ENCODE results near the gene HGS. TPM values are rescaled to one million over a fixed set of nuclear protein-coding genes. Genes with fewer than 3 reads are reported as not detected.

The HGS gene
- total RNA-seq, 2 experiments from 2014 or later, result 121 to 128 TPM

GRCh38 chr17:81647640-81648012 is 36.2 kb upstream of the HGS start:
- H3K27ac Mint-ChIP-seq, result no peak overlapping the region
- ChIA-PET CTCF (interaction anchor here (0.6 to 2.9 kb wide), 2 partner anchors 9 to 16 kb away, joined by 4 to 11 read pairs; partner anchors contain the start of gene PDE6G), POLR2A (no interaction called here)
- no peaks in the 10 kb centered on the region for H3K36me3 Mint-ChIP-seq (ENCODE audit: low read depth)
- no peak overlapping the region for H3K4me3 Mint-ChIP-seq
- DNase-seq, result no peak
- H3K27me3 Mint-ChIP-seq, result peaks cover 26% of the 10 kb centered on the region
- peaks cover 5% of the 10 kb centered on the region for H3K4me1 Mint-ChIP-seq
- H3K9me3 Mint-ChIP-seq, result peaks cover 3% of the 10 kb centered on the region

- Mint-ChIP-seq H3K4me1 (peaks cover 11% of the 10 kb centered on the region), H3K36me3 (ENCODE audit: low read depth) (no peaks in the 10 kb centered on the region), H3K9me3 (peaks cover 3% of the 10 kb centered on the region), H3K27ac (no peak overlapping the region), H3K27me3 (peaks cover 26% of the 10 kb centered on the region), H3K4me3 (no peak overlapping the region)
- CTCF ChIA-PET, result interaction anchor here (2.9 kb wide), 1 partner anchor 8 kb away, joined by 11 read pairs; the partner anchor contains the start of gene PDE6G
- DNase-seq, result no peak
- POLR2A ChIA-PET, result no interaction called here
Measured at GRCh38 chr17:81648013-81648706, 35.7 kb upstream of the HGS start.

- H3K4me1 Mint-ChIP-seq, result peaks cover 16% of the 10 kb centered on the region
- CTCF ChIA-PET, result interaction anchor here (2.9 kb wide), 1 partner anchor 8 kb away, joined by 11 read pairs; the partner anchor contains the start of gene PDE6G
- H3K36me3 Mint-ChIP-seq (ENCODE audit: low read depth), result no peaks in the 10 kb centered on the region
- H3K27me3 Mint-ChIP-seq, result peaks cover 26% of the 10 kb centered on the region
- H3K9me3 Mint-ChIP-seq, result peaks cover 3% of the 10 kb centered on the region
- H3K4me3 Mint-ChIP-seq, result no peak overlapping the region
- POLR2A ChIA-PET, result no interaction called here
- DNase-seq, result no peak
- H3K27ac Mint-ChIP-seq, result no peak overlapping the region
Measured at GRCh38 chr17:81648707-81649085, 35.1 kb upstream of the HGS start.

- peaks cover 26% of the 10 kb centered on the region for H3K27me3 Mint-ChIP-seq
- DNase-seq, result no peak
- H3K27ac Mint-ChIP-seq, result no peak overlapping the region
- CTCF ChIA-PET, result interaction anchor here (1.1 to 1.9 kb wide), 2 partner anchors 9 kb away, joined by 3 to 5 read pairs; no protein-coding TSS in a partner anchor
- peaks cover 3% of the 10 kb centered on the region for H3K9me3 Mint-ChIP-seq
- peaks cover 24% of the 10 kb centered on the region for H3K4me1 Mint-ChIP-seq
- H3K36me3 Mint-ChIP-seq (ENCODE audit: low read depth), result no peaks in the 10 kb centered on the region
- POLR2A ChIA-PET, result no interaction called here
- H3K4me3 Mint-ChIP-seq, result no peak overlapping the region
Measured at GRCh38 chr17:81650951-81651350, 32.9 kb upstream of the HGS start.

GRCh38 chr17:81651692-81652091 is 32.1 kb upstream of the HGS start:
- DNase-seq, result no peak
- ChIA-PET CTCF (interaction anchor here (1.9 kb wide), 1 partner anchor 9 kb away, joined by 5 read pairs; no protein-coding TSS in a partner anchor), POLR2A (no interaction called here)
- H3K4me1 Mint-ChIP-seq, result peaks cover 27% of the 10 kb centered on the region
- no peak overlapping the region for H3K27ac Mint-ChIP-seq
- no peaks in the 10 kb centered on the region for H3K36me3 Mint-ChIP-seq (ENCODE audit: low read depth)
- peaks cover 25% of the 10 kb centered on the region for H3K27me3 Mint-ChIP-seq
- H3K4me3 Mint-ChIP-seq, result peak overlapping the region; percentile 3
- H3K9me3 Mint-ChIP-seq, result peaks cover 3% of the 10 kb centered on the region

- H3K36me3 Mint-ChIP-seq (ENCODE audit: low read depth), result no peaks in the 10 kb centered on the region
- H3K4me1 Mint-ChIP-seq, result peaks cover 35% of the 10 kb centered on the region
- peak overlapping the region; percentile 92 for H3K27ac Mint-ChIP-seq
- peaks cover 13% of the 10 kb centered on the region for H3K27me3 Mint-ChIP-seq
- peaks cover 3% of the 10 kb centered on the region for H3K9me3 Mint-ChIP-seq
- ChIA-PET CTCF (interaction anchor here (0.6 kb wide), 1 partner anchor 785 kb away, joined by 3 read pairs; no protein-coding TSS in a partner anchor), POLR2A (no interaction called here)
- peak; percentile 44 for DNase-seq
- peak overlapping the region; percentile 78 for H3K4me3 Mint-ChIP-seq
Measured at GRCh38 chr17:81652906-81653771, 30.7 kb upstream of the HGS start.

- H3K27me3 Mint-ChIP-seq, result no peaks in the 10 kb centered on the region
Measured at GRCh38 chr17:81655378-81656117, 28.3 kb upstream of the HGS start.

GRCh38 chr17:81656118-81656743 is 27.6 kb upstream of the HGS start, which contains the start of gene PDE6G:
Gene PDE6G (minus strand): TSS chr17:81656542. CDS start chr17:81653305, 3,237 bp downstream.
- Mint-ChIP-seq H3K27ac (peak within 1 kb of the TSS; percentile 85), H3K27me3 (no peaks in the 10 kb centered on the region), H3K4me1 (peaks cover 35% of the 10 kb centered on the region), H3K4me3 (no peak within 1 kb of the TSS), H3K9me3 (no peaks in the 10 kb centered on the region), H3K36me3 (ENCODE audit: low read depth) (no peaks in the 10 kb centered on the region)
- no peak for DNase-seq
- ChIA-PET POLR2A (no interaction called here), CTCF (interaction anchor here (2.5 kb wide), 1 partner anchor 9 kb away, joined by 11 read pairs; no protein-coding TSS in a partner anchor)

More at GRCh38 chr17:81655378-81656117, 28.3 kb upstream of the HGS start:
- Mint-ChIP-seq H3K36me3 (ENCODE audit: low read depth) (no peaks in the 10 kb centered on the region), H3K4me1 (peaks cover 35% of the 10 kb centered on the region), H3K4me3 (no peak overlapping the region), H3K9me3 (no peaks in the 10 kb centered on the region), H3K27ac (no peak overlapping the region)
- ChIA-PET POLR2A (no interaction called here), CTCF (interaction anchor here (2.5 kb wide), 1 partner anchor 8 kb away, joined by 11 read pairs; no protein-coding TSS in a partner anchor)
- no peak for DNase-seq

- H3K4me3 Mint-ChIP-seq, result no peak overlapping the region
- POLR2A ChIA-PET, result interaction anchor here (0.6 kb wide), 1 partner anchor 21 kb away, joined by 5 read pairs; no protein-coding TSS in a partner anchor
- peak overlapping the region; percentile 85 for H3K27ac Mint-ChIP-seq
- H3K9me3 Mint-ChIP-seq, result no peaks in the 10 kb centered on the region
- peak; percentile 22 for DNase-seq
- H3K4me1 Mint-ChIP-seq, result peaks cover 33% of the 10 kb centered on the region
- H3K27me3 Mint-ChIP-seq, result no peaks in the 10 kb centered on the region
- CTCF ChIA-PET, result interaction anchor here (2.5 kb wide), 1 partner anchor 10 kb away, joined by 11 read pairs; no protein-coding TSS in a partner anchor
- H3K36me3 Mint-ChIP-seq (ENCODE audit: low read depth), result no peaks in the 10 kb centered on the region
Measured at GRCh38 chr17:81656835-81657234, 27.0 kb upstream of the HGS start.

- Mint-ChIP-seq H3K27ac (no peak overlapping the region), H3K4me1 (peaks cover 29% of the 10 kb centered on the region), H3K9me3 (no peaks in the 10 kb centered on the region), H3K36me3 (ENCODE audit: low read depth) (peaks cover 2% of the 10 kb centered on the region), H3K4me3 (no peak overlapping the region), H3K27me3 (no peaks in the 10 kb centered on the region)
- POLR2A ChIA-PET, result no interaction called here
- CTCF ChIA-PET, result interaction anchor here (0.6 kb wide), 1 partner anchor 139 kb away, joined by 5 read pairs; no protein-coding TSS in a partner anchor
- no peak for DNase-seq
Measured at GRCh38 chr17:81659038-81659437, 24.8 kb upstream of the HGS start.

- POLR2A ChIA-PET, result no interaction called here
- Mint-ChIP-seq H3K4me1 (peaks cover 38% of the 10 kb centered on the region), H3K27me3 (no peaks in the 10 kb centered on the region), H3K9me3 (no peaks in the 10 kb centered on the region), H3K27ac (no peak overlapping the region), H3K36me3 (ENCODE audit: low read depth) (peaks cover 15% of the 10 kb centered on the region), H3K4me3 (no peak overlapping the region)
- CTCF ChIA-PET, result interaction anchor here (1.1 to 1.4 kb wide), 3 partner anchors 10 to 299 kb away, joined by 3 to 5 read pairs (median 3); no protein-coding TSS in a partner anchor
- no peak for DNase-seq
Measured at GRCh38 chr17:81660441-81660840, 23.4 kb upstream of the HGS start.

GRCh38 chr17:81662002-81662401 is 21.8 kb upstream of the HGS start:
- POLR2A ChIA-PET, result no interaction called here
- H3K4me1 Mint-ChIP-seq, result peaks cover 40% of the 10 kb centered on the region
- DNase-seq, result no peak
- CTCF ChIA-PET, result interaction anchor here (0.6 to 0.9 kb wide), 2 partner anchors 14 to 61 kb away, joined by 3 read pairs; no protein-coding TSS in a partner anchor
- no peaks in the 10 kb centered on the region for H3K27me3 Mint-ChIP-seq
- H3K4me3 Mint-ChIP-seq, result no peak overlapping the region
- peaks cover 24% of the 10 kb centered on the region for H3K36me3 Mint-ChIP-seq (ENCODE audit: low read depth)
- peak overlapping the region; percentile 99 for H3K27ac Mint-ChIP-seq
- H3K9me3 Mint-ChIP-seq, result no peaks in the 10 kb centered on the region
